GM12891 (cell line): ENCODE results near the gene FNDC3B.

ENCODE experiments used
- DNase-seq: peaks from one replicate; pipeline ENCODE4 v3.0.0; 2011; ENCODE audit warnings: low spot score; ENCODE audit not compliant: insufficient read length
- FAIRE-seq: peaks from 2 replicates; lab custom pipeline; 2011; peaks lifted over from hg19 to GRCh38; lab: Jason Lieb, UNC
- PAX5 ChIP-seq: IDR thresholded peaks from 2 replicates; pipeline ENCODE4 v1.6.1; 2011; ENCODE audit warnings: low read length, moderate library complexity, mild to moderate bottlenecking; ENCODE audit not compliant: insufficient read depth, severe bottlenecking
- POLR2A ChIP-seq: IDR thresholded peaks from 2 replicates; pipeline ENCODE4 v1.6.1; 2011; ENCODE audit warnings: low read depth, low read length, control low read depth
- POLR2AphosphoS5 ChIP-seq: IDR thresholded peaks from 2 replicates; pipeline ENCODE4 v1.6.1; 2011; ENCODE audit warnings: low read depth, low read length, control low read depth
- POU2F2 ChIP-seq: IDR thresholded peaks from 2 replicates; pipeline ENCODE4 v1.6.1; 2011; ENCODE audit warnings: low read depth, mild to moderate bottlenecking, control low read depth, low read length, moderate library complexity
- SPI1 ChIP-seq: IDR thresholded peaks from 2 replicates; pipeline ENCODE4 v1.6.1; 2011; ENCODE audit warnings: low read depth, low read length, control low read depth
- TAF1 ChIP-seq: IDR thresholded peaks from 2 replicates; pipeline ENCODE4 v1.6.1; 2011; ENCODE audit warnings: low read depth, low read length, control low read depth

Gene FNDC3B

GRCh38 chr3:172383306-172383796 is 344.0 kb downstream of the FNDC3B start:
- FAIRE-seq (no peak), DNase-seq (no peak)
- TF ChIP-seq POU2F2 (no peak), TAF1 (no peak), POLR2A (no peak), SPI1 (no peak), PAX5 (no peak), POLR2AphosphoS5 (no peak)

- no peak for FAIRE-seq
- TF ChIP-seq SPI1 (no peak), PAX5 (no peak), POLR2AphosphoS5 (no peak), POLR2A (no peak), TAF1 (no peak), POU2F2 (no peak)
- no peak for DNase-seq
Observed at GRCh38 chr3:172384836-172385235, 345.5 kb downstream of the FNDC3B start.

GRCh38 chr3:172387728-172388127 is 348.4 kb downstream of the FNDC3B start:
- no peak for TF ChIP-seq POU2F2
- TF ChIP-seq POLR2AphosphoS5 = no peak
- TF ChIP-seq POLR2A = no peak
- TF ChIP-seq PAX5 = no peak
- no peak for TF ChIP-seq TAF1
- TF ChIP-seq SPI1 = no peak
- DNase-seq = no peak
- FAIRE-seq = no peak

- DNase-seq (no peak), FAIRE-seq (no peak)
- TF ChIP-seq POLR2A (no peak), POU2F2 (no peak), PAX5 (no peak), POLR2AphosphoS5 (no peak), TAF1 (no peak), SPI1 (no peak)
Observed at GRCh38 chr3:172388412-172389078, 349.2 kb downstream of the FNDC3B start.

- FAIRE-seq = no peak
- no peak for TF ChIP-seq PAX5
- no peak for TF ChIP-seq POLR2A
- TF ChIP-seq POLR2AphosphoS5 = no peak
- no peak for TF ChIP-seq POU2F2
- TF ChIP-seq TAF1 = no peak
- no peak for TF ChIP-seq SPI1
- DNase-seq = no peak
Observed at GRCh38 chr3:172390792-172391191, 351.4 kb downstream of the FNDC3B start.

GRCh38 chr3:172391592-172392302 is 352.4 kb downstream of the FNDC3B start:
- FAIRE-seq = no peak
- TF ChIP-seq POLR2A (no peak), PAX5 (no peak), TAF1 (no peak), SPI1 (no peak), POU2F2 (no peak), POLR2AphosphoS5 (no peak)
- DNase-seq = no peak

- no peak for TF ChIP-seq POLR2A
- TF ChIP-seq TAF1 = no peak
- TF ChIP-seq SPI1 = no peak
- no peak for TF ChIP-seq POU2F2
- FAIRE-seq = peak; percentile 26
Observed at GRCh38 chr3:172394692-172395091, 355.3 kb downstream of the FNDC3B start.

GRCh38 chr3:172396400-172396799 is 357.0 kb downstream of the FNDC3B start:
- DNase-seq (no peak), FAIRE-seq (no peak)
- TF ChIP-seq PAX5 (no peak), POU2F2 (no peak)

More at GRCh38 chr3:172394692-172395091, 355.3 kb downstream of the FNDC3B start:
- DNase-seq = no peak

GRCh38 chr3:172397716-172398405 is 358.5 kb downstream of the FNDC3B start:
- no peak for TF ChIP-seq SPI1
- TF ChIP-seq TAF1 = no peak
- no peak for TF ChIP-seq POLR2AphosphoS5
- FAIRE-seq (no peak), DNase-seq (no peak)
